BJ (cell line): ENCODE results near the gene SHB. TPM values are rescaled to one million over a fixed set of nuclear protein-coding genes. Genes with fewer than 3 reads are reported as not detected.

Source experiments
- CTCF ChIA-PET: fragments of 350-600 bp; formaldehyde crosslinking; extraction: SDS; loops from one replicate; lab custom pipeline; 2021; ENCODE audit warnings: antibody characterized with exemption, inconsistent platforms; lab: Yijun Ruan, JAX
- POLR2A ChIA-PET: fragments of 300-600 bp; sonication (Branson Sonifier 250); formaldehyde crosslinking; extraction: SDS; loops from one replicate; lab custom pipeline; 2021; ENCODE audit warnings: antibody characterized with exemption; lab: Charles Lee
- DNase-seq: peaks from one replicate; pipeline ENCODE4 v3.0.0-alpha.2; 2011; ENCODE audit warnings: low read depth
- H3K27me3 ChIP-seq: 2 replicates; pipeline ENCODE4 v1.6.0; 2011; ENCODE audit warnings: low read length; ENCODE audit not compliant: control insufficient read depth, insufficient read depth
- H3K36me3 ChIP-seq: 2 replicates; pipeline ENCODE4 v1.5.1; 2011; ENCODE audit warnings: low read length; ENCODE audit not compliant: control insufficient read depth, insufficient read depth
- H3K4me3 ChIP-seq: 2 replicates; pipeline ENCODE4 v1.5.1; 2011; ENCODE audit warnings: low read depth, mild to moderate bottlenecking, control low read depth, low read length
- polyA plus RNA-seq: library from polyadenylated mRNA; depleted of rRNA; stranded (reverse); fragments of >200 nt; gene quantifications from 2 replicates; pipeline ENCODE4 v1.2.3, GENCODE V29; 2011
- TF ChIP-seq, protein P1 (sequence below): IDR thresholded peaks from 2 replicates; pipeline ENCODE4 v1.5.1; 2011; ENCODE audit warnings: low read depth, mild to moderate bottlenecking, control low read depth, inconsistent platforms, low read length, moderate library complexity; ENCODE audit not compliant: insufficient read depth

SHB gene
- polyA plus RNA-seq, 1 experiment, result 18.6 TPM

DNA sequence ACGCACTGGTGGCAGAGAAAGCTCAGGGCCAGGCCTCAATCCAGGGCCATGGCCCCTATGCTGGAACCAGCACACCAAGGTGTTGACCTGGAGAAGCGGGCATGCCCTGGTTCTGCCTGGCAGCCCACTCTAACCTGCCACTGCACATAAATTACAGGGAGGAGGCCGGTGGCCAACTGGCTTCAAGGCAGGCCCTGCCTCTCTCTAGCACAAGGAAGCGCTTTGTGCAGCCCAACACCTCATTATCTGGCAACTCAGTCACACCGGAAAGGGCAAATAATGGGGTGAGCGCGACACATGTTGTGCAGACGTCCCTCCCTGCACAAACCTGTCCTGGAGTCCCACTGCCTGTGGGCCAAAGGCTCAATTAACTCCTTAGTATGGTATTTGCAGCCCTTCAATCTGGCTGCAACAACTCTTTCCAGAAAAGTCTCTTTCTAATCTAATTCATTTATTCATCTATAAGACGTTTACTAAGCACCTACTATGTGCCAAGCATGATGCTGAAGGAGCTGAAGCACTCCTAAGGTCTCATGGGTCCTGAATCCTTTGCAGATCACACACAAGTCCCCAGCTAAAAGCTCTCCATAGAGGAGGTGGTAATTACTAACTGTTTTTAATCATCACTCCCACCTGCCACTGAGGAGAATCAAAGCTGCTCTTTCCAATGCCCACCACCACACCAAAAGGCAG is 24.9 kb downstream of the SHB start:
- no peak for DNase-seq
- Histone ChIP-seq H3K36me3 (no peaks in the 10 kb centered on the region), H3K4me3 (no peak overlapping the region), H3K27me3 (no peaks in the 10 kb centered on the region)
- TF ChIP-seq, protein P1, sequence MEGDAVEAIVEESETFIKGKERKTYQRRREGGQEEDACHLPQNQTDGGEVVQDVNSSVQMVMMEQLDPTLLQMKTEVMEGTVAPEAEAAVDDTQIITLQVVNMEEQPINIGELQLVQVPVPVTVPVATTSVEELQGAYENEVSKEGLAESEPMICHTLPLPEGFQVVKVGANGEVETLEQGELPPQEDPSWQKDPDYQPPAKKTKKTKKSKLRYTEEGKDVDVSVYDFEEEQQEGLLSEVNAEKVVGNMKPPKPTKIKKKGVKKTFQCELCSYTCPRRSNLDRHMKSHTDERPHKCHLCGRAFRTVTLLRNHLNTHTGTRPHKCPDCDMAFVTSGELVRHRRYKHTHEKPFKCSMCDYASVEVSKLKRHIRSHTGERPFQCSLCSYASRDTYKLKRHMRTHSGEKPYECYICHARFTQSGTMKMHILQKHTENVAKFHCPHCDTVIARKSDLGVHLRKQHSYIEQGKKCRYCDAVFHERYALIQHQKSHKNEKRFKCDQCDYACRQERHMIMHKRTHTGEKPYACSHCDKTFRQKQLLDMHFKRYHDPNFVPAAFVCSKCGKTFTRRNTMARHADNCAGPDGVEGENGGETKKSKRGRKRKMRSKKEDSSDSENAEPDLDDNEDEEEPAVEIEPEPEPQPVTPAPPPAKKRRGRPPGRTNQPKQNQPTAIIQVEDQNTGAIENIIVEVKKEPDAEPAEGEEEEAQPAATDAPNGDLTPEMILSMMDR, result no peak
- ChIA-PET CTCF (no interaction called here), POLR2A (no interaction called here)

DNA sequence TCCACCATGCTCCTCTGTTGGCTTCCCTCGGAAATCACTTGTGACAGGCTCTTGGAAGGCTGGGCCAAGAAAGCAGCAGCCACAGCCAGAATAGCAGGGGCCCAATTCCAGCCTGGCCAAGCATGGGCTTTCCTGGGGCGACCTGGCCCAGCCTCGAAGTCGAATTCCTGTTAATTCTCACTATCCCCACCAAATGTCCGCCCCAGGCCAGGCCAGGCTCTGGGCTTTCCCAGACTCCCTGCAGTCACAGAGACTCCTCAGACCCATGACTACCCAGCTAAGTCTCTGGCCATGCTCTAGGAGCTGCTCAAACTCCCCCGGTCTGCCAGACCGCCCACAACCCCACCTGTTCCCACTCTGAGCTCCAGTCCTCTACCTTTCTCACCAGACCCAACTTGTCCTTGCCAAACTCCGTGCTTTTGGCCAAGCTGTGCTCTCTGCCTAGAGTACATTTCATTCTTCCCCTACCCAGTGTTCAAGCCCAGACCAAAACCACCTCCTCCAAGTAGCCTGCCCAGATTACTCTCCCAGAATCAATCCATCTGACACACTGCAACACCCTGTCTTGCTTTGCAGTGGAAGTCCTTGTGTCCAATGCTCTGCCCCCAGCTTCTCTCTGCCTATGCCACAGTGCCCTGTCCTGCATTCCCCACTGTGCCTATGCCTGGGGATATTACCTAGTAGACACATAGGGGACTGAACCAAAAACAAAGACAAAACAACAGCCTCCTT is 26.2 kb downstream of the SHB start:
- ChIA-PET POLR2A (no interaction called here), CTCF (interaction anchor here (0.8 kb wide), 1 partner anchor 129 kb away, joined by 3 read pairs; no protein-coding TSS in a partner anchor)
- no peaks in the 10 kb centered on the region for H3K27me3 ChIP-seq
- H3K4me3 ChIP-seq, result no peak overlapping the region
- DNase-seq, result no peak
- TF ChIP-seq, protein P1, result no peak
- H3K36me3 ChIP-seq, result no peaks in the 10 kb centered on the region

DNA sequence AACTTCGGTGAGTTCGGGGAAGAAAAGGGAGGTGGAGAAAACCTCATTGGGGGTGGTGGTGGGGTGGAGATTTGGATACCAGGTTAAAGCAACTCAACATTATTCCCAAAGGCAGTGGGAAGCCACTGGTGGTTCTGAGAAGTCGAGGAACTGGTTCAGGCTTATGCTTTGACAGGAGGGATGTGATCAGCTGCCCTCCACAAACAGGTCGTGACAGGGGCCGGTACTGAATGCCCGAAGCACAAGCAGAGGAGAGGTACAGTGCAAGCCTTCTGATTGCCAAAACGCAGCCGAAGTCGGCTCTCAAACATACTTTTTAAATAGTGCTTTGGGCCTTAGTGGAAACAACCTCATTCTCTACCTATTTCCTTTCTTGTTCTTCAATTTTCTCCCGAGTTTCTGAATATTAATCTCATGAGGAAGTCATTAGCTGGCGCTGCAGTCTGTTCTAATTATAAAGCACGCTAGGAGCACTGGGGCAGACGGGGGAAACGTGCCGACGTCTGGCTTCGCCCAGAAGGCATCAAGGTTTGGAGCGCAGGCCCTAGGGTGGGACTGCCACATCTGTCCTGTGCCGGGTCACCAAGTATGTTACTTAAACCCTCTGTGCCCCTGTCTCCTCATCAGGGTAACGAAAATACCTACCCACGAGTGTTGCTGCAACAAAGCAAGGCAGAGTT is 27.3 kb downstream of the SHB start:
- Histone ChIP-seq H3K27me3 (no peaks in the 10 kb centered on the region), H3K36me3 (no peaks in the 10 kb centered on the region), H3K4me3 (no peak overlapping the region)
- ChIA-PET CTCF (no interaction called here), POLR2A (no interaction called here)
- TF ChIP-seq, protein P1, result no peak
- DNase-seq, result no peak

DNA sequence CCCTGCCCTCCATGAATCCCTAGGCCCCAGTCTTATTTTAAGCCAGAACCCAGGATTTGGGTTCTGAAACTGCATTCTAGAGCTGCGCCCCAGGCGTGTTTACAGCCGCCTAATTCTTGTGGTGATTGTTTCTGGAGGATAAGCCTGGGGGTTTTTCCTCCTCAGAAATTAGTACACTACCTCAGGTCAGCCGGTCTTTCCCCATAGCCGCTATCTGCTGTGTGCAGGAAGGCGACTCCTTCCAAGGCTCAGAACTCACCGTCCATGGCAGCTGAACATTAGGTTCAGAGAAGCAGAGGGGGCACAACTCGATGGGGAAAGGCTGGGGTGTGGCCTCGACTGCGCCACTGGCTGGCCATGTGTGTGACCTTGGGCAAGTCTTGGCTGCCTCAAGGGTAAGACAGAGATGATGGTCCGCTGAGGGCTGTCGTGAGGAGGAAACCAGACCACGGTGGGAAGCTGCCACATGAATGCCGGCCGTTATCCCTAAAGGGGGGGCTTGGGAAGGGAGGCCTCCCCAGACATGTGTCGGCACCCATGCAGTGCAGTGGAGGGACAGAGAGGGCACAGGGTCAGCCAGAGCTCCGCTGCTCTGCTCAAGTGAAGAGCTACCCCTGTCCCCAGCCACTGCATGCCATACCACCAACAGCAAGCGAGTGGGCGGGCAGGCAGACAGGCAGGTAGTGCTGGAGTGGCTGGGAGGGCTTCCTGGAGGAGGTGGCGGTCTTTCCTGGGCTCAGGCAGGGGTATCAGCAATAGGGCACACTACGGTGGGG is 28.9 kb downstream of the SHB start:
- no peak for DNase-seq
- CTCF ChIA-PET, result interaction anchor here (0.7 kb wide), 2 partner anchors 10 to 126 kb away, joined by 3 read pairs; no protein-coding TSS in a partner anchor
- no peak overlapping the region for H3K4me3 ChIP-seq
- POLR2A ChIA-PET, result no interaction called here
- TF ChIP-seq, protein P1, result no peak
- no peaks in the 10 kb centered on the region for H3K36me3 ChIP-seq
- no peaks in the 10 kb centered on the region for H3K27me3 ChIP-seq
